ENCODE results near the gene TMEM52.
A peak's percentile ranks its signal among the peaks of the same experiment; 100 is the strongest.

Gene TMEM52

GRCh38 chr1:1926346-1926811 lies 7.3 kb upstream of the TMEM52 start:
- no peak for DNase-seq

- no peak for DNase-seq
Measured at GRCh38 chr1:1925437-1926345, 6.6 kb upstream of the TMEM52 start.

GRCh38 chr1:1924849-1925248 lies 5.8 kb upstream of the TMEM52 start:
- no peak for DNase-seq

- DNase-seq: no peak
Measured at GRCh38 chr1:1924386-1924785, 5.3 kb upstream of the TMEM52 start.

- no peak for DNase-seq
Measured at GRCh38 chr1:1922956-1923833, 4.1 kb upstream of the TMEM52 start.

- no peak for DNase-seq
Measured at GRCh38 chr1:1922702-1922955, 3.5 kb upstream of the TMEM52 start.

- DNase-seq: no peak
Measured at GRCh38 chr1:1921901-1922701, 3.0 kb upstream of the TMEM52 start.

GRCh38 chr1:1921459-1921862 lies 2.4 kb upstream of the TMEM52 start:
- no peak for DNase-seq

GRCh38 chr1:1920608-1921458 lies 1.8 kb upstream of the TMEM52 start:
- DNase-seq: no peak

- no peak for DNase-seq
Measured at GRCh38 chr1:1920057-1920607, 1.1 kb upstream of the TMEM52 start.

- peak; percentile 100 for DNase-seq
Measured at GRCh38 chr1:1919304-1920056, 401 bp upstream of the TMEM52 start.

- DNase-seq: no peak
Measured at GRCh38 chr1:1917995-1918900, 831 bp downstream of the TMEM52 start.

- no peak for DNase-seq
Measured at GRCh38 chr1:1917304-1917976, 1.6 kb downstream of the TMEM52 start.

GRCh38 chr1:1916851-1917251 lies 2.2 kb downstream of the TMEM52 start:
- no peak for DNase-seq

- no peak for DNase-seq
Measured at GRCh38 chr1:1915911-1916840, 2.9 kb downstream of the TMEM52 start.

GRCh38 chr1:1914971-1915692 lies 3.9 kb downstream of the TMEM52 start, which contains the start of gene CALML6:
TSS of gene CALML6 (plus strand) at chr1:1915260. CDS start at chr1:1915281, 21 bp downstream.
- no peak for DNase-seq
